Uterus (tissue), 4 donors: Measurements from ENCODE around the gene MRGPRD. TPM values are rescaled to one million over a fixed set of nuclear protein-coding genes. Genes with fewer than 3 reads are reported as not detected.

ENCODE experiments used
- DNase-seq, 2 donors: peaks; one replicate each; pipeline ENCODE4 v3.0.0-alpha.2; 2019 to 2020
- H3K27ac ChIP-seq, 2 donors: fragments of 200-600 bp; sonication (generic); 1 replicate in 1 of 2; 2 replicates in 1 of 2; pipeline ENCODE4 v1.5.1; 2016 to 2018
- H3K27me3 ChIP-seq, 2 donors: fragments of 200-600 bp; sonication (generic); one replicate each; pipeline ENCODE4 v1.5.1; 2018 to 2019; ENCODE audit warnings: control low read depth in 1 of 2
- H3K36me3 ChIP-seq, 2 donors: fragments of 200-600 bp; sonication (generic); one replicate each; pipeline ENCODE4 v1.5.1; 2019; ENCODE audit warnings: control low read depth in 1 of 2
- H3K4me1 ChIP-seq, 2 donors: fragments of 200-600 bp; sonication (generic); one replicate each; pipeline ENCODE4 v1.5.1; 2018 to 2019; ENCODE audit warnings: control low read depth in 1 of 2
- H3K4me3 ChIP-seq, 2 donors: fragments of 200-600 bp; sonication (generic); 1 replicate in 1 of 2; 2 replicates in 1 of 2; pipeline ENCODE4 v1.5.1; 2018 to 2019; ENCODE audit warnings: mild to moderate bottlenecking in 1 of 2
- H3K9me3 ChIP-seq, 2 donors: fragments of 200-600 bp; sonication (generic); one replicate each; pipeline ENCODE4 v1.5.1; 2019; ENCODE audit warnings: control low read depth in 1 of 2
- CTCF ChIP-seq, 4 experiments: fragments of 200-600 bp in 2 of 4; fragments of 450-650 bp in 2 of 4; sonication (generic) in 2 of 4; IDR thresholded peaks; one replicate each; pipeline ENCODE4 v1.5.1; 2016 to 2019; ENCODE audit warnings: antibody characterized with exemption in 4 of 4, mild to moderate bottlenecking in 2 of 4, moderate library complexity in 1 of 4
- POLR2A ChIP-seq, 2 donors: fragments of 450-650 bp; IDR thresholded peaks; one replicate each; pipeline ENCODE4 v1.6.1; 2016; ENCODE audit warnings: antibody characterized with exemption in 2 of 2, mild to moderate bottlenecking in 1 of 2, moderate library complexity in 1 of 2
- intact Hi-C: fragments of 100-400 bp; cut with DNase I; formaldehyde crosslinking; loops from one replicate; pipeline ENCODE4 v1.15.1; 2023; ENCODE audit warnings: low total_unique reads
- total RNA-seq, 4 donors: library from RNA; depleted of rRNA in 3 of 4; stranded (reverse); fragments of >200 nt in 3 of 4; gene quantifications; one replicate each; pipeline versions ENCODE4 v1.1.0 to v1.2.4, GENCODE V29; 2014 to 2023
- donor health status: DM: yes; HTN: yes; CAD: no.

MRGPRD gene
- total RNA-seq, 4 donors from 2014 or later = 0.41 TPM; not detected in 3

GRCh38 chr11:68994161-68994893 lies 13.5 kb upstream of the MRGPRD start:
- no peak for DNase-seq
- Histone ChIP-seq H3K4me3 (no peak overlapping the region), H3K9me3 (no peaks in the 10 kb centered on the region), H3K27ac (no peak overlapping the region), H3K4me1 (peaks cover 6 to 7% of the 10 kb centered on the region in 2 donors), H3K27me3 (no peaks in the 10 kb centered on the region), H3K36me3 (no peaks in the 10 kb centered on the region)
- intact Hi-C loops = no loop called here
- no peak for TF ChIP-seq CTCF (IDR thresholded peaks at IDR 0.05)

- no peak for DNase-seq
- Histone ChIP-seq H3K9me3 (no peaks in the 10 kb centered on the region), H3K36me3 (no peaks in the 10 kb centered on the region), H3K27ac (no peak overlapping the region), H3K27me3 (no peaks in the 10 kb centered on the region), H3K4me1 (peaks cover 0 to 3% of the 10 kb centered on the region in 2 donors), H3K4me3 (no peak overlapping the region)
- TF ChIP-seq POLR2A (IDR thresholded peaks at IDR 0.05) (no peak), CTCF (IDR thresholded peaks at IDR 0.05) (no peak)
- intact Hi-C loops = no loop called here
Measured at GRCh38 chr11:68993546-68993945, 12.8 kb upstream of the MRGPRD start.

- H3K27me3 ChIP-seq = no peaks in the 10 kb centered on the region
- intact Hi-C loops = no loop called here
- no peaks in the 10 kb centered on the region for H3K36me3 ChIP-seq
- no peak overlapping the region for H3K27ac ChIP-seq
- H3K4me3 ChIP-seq = no peak overlapping the region
- no peaks in the 10 kb centered on the region for H3K4me1 ChIP-seq
- TF ChIP-seq CTCF (IDR thresholded peaks at IDR 0.05) (no peak), POLR2A (IDR thresholded peaks at IDR 0.05) (no peak)
- H3K9me3 ChIP-seq = no peaks in the 10 kb centered on the region
- no peak for DNase-seq
Measured at GRCh38 chr11:68992743-68993255, 12.0 kb upstream of the MRGPRD start.

- H3K9me3 ChIP-seq = peaks cover 0 to 4% of the 10 kb centered on the region in 2 donors
- no peaks in the 10 kb centered on the region for H3K36me3 ChIP-seq
- H3K4me3 ChIP-seq = no peak overlapping the region
- TF ChIP-seq POLR2A (IDR thresholded peaks at IDR 0.05) = no peak
- no peak for TF ChIP-seq CTCF (IDR thresholded peaks at IDR 0.05)
- no peaks in the 10 kb centered on the region for H3K4me1 ChIP-seq
- no peaks in the 10 kb centered on the region for H3K27me3 ChIP-seq
- H3K27ac ChIP-seq = no peak overlapping the region
- intact Hi-C loops = no loop called here
- DNase-seq = no peak
Measured at GRCh38 chr11:68990995-68991780, 10.4 kb upstream of the MRGPRD start.
